Ureter (tissue), 1 donor: Measurements from ENCODE around the gene FAAP100. TPM values are rescaled to one million over a fixed set of nuclear protein-coding genes. Genes with fewer than 3 reads are reported as not detected.

ENCODE experiments used
- total RNA-seq: library from RNA; stranded (reverse); gene quantifications from one replicate; pipeline ENCODE4 v1.2.4, GENCODE V29; 2023
- donor health status: DM: yes; HTN: yes; CAD: no.

The FAAP100 gene
- total RNA-seq, 1 donor from 2014 or later = 37.1 TPM

Other genes starting within 250 kb of the FAAP100 start
- 23.7 TPM for gene BAHCC1, start 156.9 kb downstream of the FAAP100 start, total RNA-seq
- 3,857 TPM for gene ACTG1, start 39.6 kb downstream of the FAAP100 start, total RNA-seq
- 4.2 TPM for gene FSCN2, start 24.0 kb downstream of the FAAP100 start, total RNA-seq
- 106 TPM for gene NPLOC4, start 84.8 kb upstream of the FAAP100 start, total RNA-seq
- gene TSPAN10, start 84.8 kb upstream of the FAAP100 start, total RNA-seq = 2.5 TPM
- not detected for gene PDE6G, start 104.2 kb upstream of the FAAP100 start, total RNA-seq
- gene OXLD1, start 114.3 kb upstream of the FAAP100 start, total RNA-seq = 31.4 TPM
- 19.2 TPM for gene CCDC137, start 114.4 kb upstream of the FAAP100 start, total RNA-seq
- gene ARL16, start 131.4 kb upstream of the FAAP100 start, total RNA-seq = 35.5 TPM
- 101 TPM for gene HGS, start 131.7 kb upstream of the FAAP100 start, total RNA-seq
- 59.8 TPM for gene MRPL12, start 151.0 kb upstream of the FAAP100 start, total RNA-seq
- 33.1 TPM for gene SLC25A10, start 159.9 kb upstream of the FAAP100 start, total RNA-seq